Osteocyte (in vitro differentiated cells): ENCODE measurements around the gene CHMP2B. TPM values are rescaled to one million over a fixed set of nuclear protein-coding genes. Genes with fewer than 3 reads are reported as not detected.

Experiments used
- DNase-seq: peaks from one replicate; pipeline ENCODE4 v3.0.0; 2021; ENCODE audit warnings: mixed read lengths; ENCODE audit not compliant: unreplicated experiment; ENCODE audit errors: extremely low spot score
- H3K27ac Mint-ChIP-seq: one replicate; pipeline ENCODE4 v1.8.0; 2021; ENCODE audit warnings: mild to moderate bottlenecking, mixed read lengths; ENCODE audit not compliant: unreplicated experiment
- H3K27me3 Mint-ChIP-seq: one replicate; pipeline ENCODE4 v1.8.0; 2021; ENCODE audit warnings: mixed read lengths; ENCODE audit not compliant: unreplicated experiment
- H3K36me3 Mint-ChIP-seq: one replicate; pipeline ENCODE4 v1.8.0; 2021; ENCODE audit warnings: mixed read lengths; ENCODE audit not compliant: unreplicated experiment
- H3K4me1 Mint-ChIP-seq: one replicate; pipeline ENCODE4 v1.8.0; 2021; ENCODE audit warnings: mixed read lengths; ENCODE audit not compliant: unreplicated experiment
- H3K4me3 Mint-ChIP-seq: one replicate; pipeline ENCODE4 v1.8.0; 2021; ENCODE audit warnings: mild to moderate bottlenecking, moderate library complexity, mixed read lengths; ENCODE audit not compliant: unreplicated experiment
- H3K9me3 Mint-ChIP-seq: one replicate; pipeline ENCODE4 v1.8.0; 2021; ENCODE audit warnings: mixed read lengths; ENCODE audit not compliant: unreplicated experiment
- total RNA-seq: library from RNA; stranded (reverse); gene quantifications from 2 replicates; pipeline ENCODE4 v1.2.1, GENCODE V29; 2021
- TF ChIP-seq, protein P1 (sequence below): fragments of 200-600 bp; sonication (generic); IDR thresholded peaks from 2 replicates; pipeline ENCODE4 v1.5.0; 2021; ENCODE audit warnings: antibody characterized with exemption, mild to moderate bottlenecking, moderate library complexity

CHMP2B gene
- total RNA-seq, 1 donor from 2014 or later, result 36.9 TPM

DNA sequence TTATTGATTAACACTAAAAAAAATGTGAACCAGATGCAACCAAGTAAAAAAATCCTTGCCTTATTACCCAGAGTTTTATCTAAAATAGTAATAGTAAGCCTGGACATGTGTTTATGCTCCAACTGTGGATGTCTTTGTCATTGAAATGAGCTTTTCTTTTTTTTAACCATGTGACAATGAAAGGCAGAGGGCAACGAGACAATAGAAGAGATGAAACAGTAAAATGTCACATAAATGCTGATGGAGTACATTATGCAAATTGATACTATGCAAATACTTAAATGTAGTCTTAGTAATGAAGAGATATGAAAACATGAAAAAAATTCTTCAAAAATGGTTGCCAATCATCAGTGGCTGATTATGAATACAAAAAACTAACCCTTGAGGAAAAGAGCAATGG lies 20.5 kb upstream of the CHMP2B start:
- Mint-ChIP-seq H3K4me1 (peaks cover 3% of the 10 kb centered on the region), H3K9me3 (no peaks in the 10 kb centered on the region), H3K36me3 (no peaks in the 10 kb centered on the region)

DNA sequence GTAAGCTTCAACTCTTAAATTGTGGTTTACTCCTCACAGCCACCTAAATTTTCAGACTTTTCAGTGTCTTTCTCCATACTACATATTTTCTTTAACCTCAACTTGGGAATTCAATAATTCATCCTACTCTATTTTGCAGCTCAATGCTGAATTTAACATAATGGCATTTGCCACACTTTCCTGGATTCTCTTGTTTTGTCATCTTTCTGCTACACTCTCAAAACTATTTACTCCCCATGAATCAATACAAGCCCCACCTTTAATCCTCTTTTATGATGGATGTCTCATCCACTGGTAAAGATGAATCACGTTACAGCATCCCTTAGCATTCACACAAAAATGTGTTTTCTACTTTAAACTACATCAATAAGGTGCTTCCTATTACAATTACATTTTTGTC lies 19.6 kb upstream of the CHMP2B start:
- Mint-ChIP-seq H3K4me1 (peaks cover 3% of the 10 kb centered on the region), H3K27ac (no peak overlapping the region), H3K4me3 (no peak overlapping the region), H3K27me3 (peaks cover 10% of the 10 kb centered on the region), H3K9me3 (no peaks in the 10 kb centered on the region), H3K36me3 (no peaks in the 10 kb centered on the region)
- DNase-seq, result no peak
- TF ChIP-seq, protein P1, sequence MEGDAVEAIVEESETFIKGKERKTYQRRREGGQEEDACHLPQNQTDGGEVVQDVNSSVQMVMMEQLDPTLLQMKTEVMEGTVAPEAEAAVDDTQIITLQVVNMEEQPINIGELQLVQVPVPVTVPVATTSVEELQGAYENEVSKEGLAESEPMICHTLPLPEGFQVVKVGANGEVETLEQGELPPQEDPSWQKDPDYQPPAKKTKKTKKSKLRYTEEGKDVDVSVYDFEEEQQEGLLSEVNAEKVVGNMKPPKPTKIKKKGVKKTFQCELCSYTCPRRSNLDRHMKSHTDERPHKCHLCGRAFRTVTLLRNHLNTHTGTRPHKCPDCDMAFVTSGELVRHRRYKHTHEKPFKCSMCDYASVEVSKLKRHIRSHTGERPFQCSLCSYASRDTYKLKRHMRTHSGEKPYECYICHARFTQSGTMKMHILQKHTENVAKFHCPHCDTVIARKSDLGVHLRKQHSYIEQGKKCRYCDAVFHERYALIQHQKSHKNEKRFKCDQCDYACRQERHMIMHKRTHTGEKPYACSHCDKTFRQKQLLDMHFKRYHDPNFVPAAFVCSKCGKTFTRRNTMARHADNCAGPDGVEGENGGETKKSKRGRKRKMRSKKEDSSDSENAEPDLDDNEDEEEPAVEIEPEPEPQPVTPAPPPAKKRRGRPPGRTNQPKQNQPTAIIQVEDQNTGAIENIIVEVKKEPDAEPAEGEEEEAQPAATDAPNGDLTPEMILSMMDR, result no peak

More for the DNA sequence above, 20.5 kb upstream of the CHMP2B start:
- no peak overlapping the region for H3K4me3 Mint-ChIP-seq
- no peak for DNase-seq
- no peak overlapping the region for H3K27ac Mint-ChIP-seq
- TF ChIP-seq, protein P1, result no peak
- peaks cover 3% of the 10 kb centered on the region for H3K27me3 Mint-ChIP-seq

DNA sequence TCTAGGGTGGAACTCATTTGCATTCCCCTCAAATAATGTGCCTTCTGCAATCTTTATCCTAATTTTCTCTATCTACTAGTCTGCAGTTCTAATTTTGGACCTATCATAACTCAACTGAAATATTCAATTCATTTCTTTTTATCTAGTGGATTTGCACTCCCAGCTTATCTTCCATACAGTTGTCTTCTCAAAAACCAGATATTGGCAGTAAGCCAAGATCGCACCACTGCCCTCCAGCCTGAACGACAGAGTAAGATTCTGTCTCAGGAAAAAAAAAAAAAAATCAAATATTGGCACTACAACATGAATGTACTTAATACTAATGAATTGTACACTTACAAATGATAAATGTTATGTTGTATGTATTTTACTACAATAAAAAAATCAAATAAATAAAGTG lies 18.0 kb upstream of the CHMP2B start:
- Mint-ChIP-seq H3K27ac (no peak overlapping the region), H3K4me1 (peaks cover 3% of the 10 kb centered on the region), H3K36me3 (no peaks in the 10 kb centered on the region), H3K9me3 (no peaks in the 10 kb centered on the region), H3K4me3 (no peak overlapping the region), H3K27me3 (peaks cover 24% of the 10 kb centered on the region)
- TF ChIP-seq, protein P1, result no peak
- DNase-seq, result no peak

DNA sequence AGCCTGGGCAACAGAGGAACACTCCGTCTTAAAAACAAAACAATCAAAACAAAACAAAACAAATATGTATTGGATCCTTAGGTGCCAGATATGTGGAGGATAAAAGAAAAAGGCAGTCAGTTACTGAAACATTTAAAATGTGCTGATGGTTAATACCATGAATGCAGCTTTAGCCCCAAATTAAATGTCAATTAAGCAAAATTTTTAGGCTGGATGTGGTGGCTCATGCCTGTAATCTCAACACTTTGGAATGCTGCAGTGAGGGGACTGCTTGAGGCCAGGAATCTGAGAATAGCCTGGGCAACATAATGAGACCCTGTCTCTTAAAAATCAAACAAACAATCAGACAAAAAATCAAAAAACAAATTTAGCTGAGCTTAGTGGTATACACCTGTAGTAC lies 8.5 kb upstream of the CHMP2B start:
- Mint-ChIP-seq H3K27ac (no peak overlapping the region), H3K9me3 (no peaks in the 10 kb centered on the region), H3K4me3 (no peak overlapping the region), H3K36me3 (no peaks in the 10 kb centered on the region), H3K27me3 (peaks cover 63% of the 10 kb centered on the region), H3K4me1 (no peaks in the 10 kb centered on the region)
- DNase-seq, result no peak
- TF ChIP-seq, protein P1, result no peak

DNA sequence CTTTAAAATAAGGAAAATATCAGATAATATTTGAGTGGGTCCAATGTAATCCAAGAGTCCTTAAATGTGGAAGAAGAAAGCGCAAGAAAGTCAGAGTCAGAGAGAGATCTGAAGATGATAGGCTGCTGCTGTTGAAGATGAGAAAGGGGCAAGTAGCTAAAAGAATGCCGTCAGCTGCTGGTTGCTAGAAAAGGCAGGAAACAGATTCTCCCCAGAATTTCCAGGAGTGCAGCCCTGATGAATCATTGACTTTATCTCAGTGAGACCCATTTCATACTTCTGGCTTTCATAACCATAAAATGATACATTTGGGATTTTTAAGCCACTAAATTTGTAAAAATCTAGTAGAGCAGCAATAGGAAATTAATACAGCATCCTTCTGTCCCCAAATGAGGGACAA lies 7.5 kb upstream of the CHMP2B start:
- Mint-ChIP-seq H3K4me3 (no peak overlapping the region), H3K36me3 (no peaks in the 10 kb centered on the region), H3K27me3 (peaks cover 59% of the 10 kb centered on the region), H3K9me3 (no peaks in the 10 kb centered on the region), H3K27ac (no peak overlapping the region), H3K4me1 (no peaks in the 10 kb centered on the region)
- no peak for DNase-seq
- TF ChIP-seq, protein P1, result no peak
